GM23248 (cell line): Measurements from ENCODE around the gene GPR42. TPM values are rescaled to one million over a fixed set of nuclear protein-coding genes. Genes with fewer than 3 reads are reported as not detected.

Experiments
- DNase-seq: peaks from one replicate; pipeline ENCODE4 v3.0.0-alpha.2; 2015
- H2AFZ ChIP-seq: fragments of 200-600 bp; sonication (generic); 2 replicates; pipeline ENCODE4 v1.6.1; 2016; ENCODE audit warnings: antibody characterized with exemption
- H3F3A ChIP-seq: fragments of 200-600 bp; sonication (generic); 2 replicates; pipeline ENCODE4 v1.6.1; 2016; ENCODE audit warnings: mild to moderate bottlenecking, antibody characterized with exemption, mixed run types; ENCODE audit not compliant: insufficient read depth
- H3K27ac ChIP-seq: fragments of 200-600 bp; sonication (generic); 2 replicates; pipeline ENCODE4 v1.5.1; 2016; ENCODE audit warnings: mild to moderate bottlenecking
- H3K27me3 ChIP-seq: fragments of 200-600 bp; sonication (generic); replicated peaks from 2 replicates; pipeline ENCODE4 v1.6.1; 2016; ENCODE audit warnings: mild to moderate bottlenecking; ENCODE audit not compliant: insufficient read depth
- H3K36me3 ChIP-seq: fragments of 200-600 bp; sonication (generic); 2 replicates; pipeline ENCODE4 v1.6.1; 2016; ENCODE audit warnings: low read depth, mild to moderate bottlenecking
- H3K4me1 ChIP-seq: fragments of 200-600 bp; sonication (generic); 2 replicates; pipeline ENCODE4 v1.6.1; 2016; ENCODE audit warnings: mild to moderate bottlenecking; ENCODE audit not compliant: insufficient read depth
- H3K4me2 ChIP-seq: fragments of 200-600 bp; sonication (generic); one replicate; pipeline ENCODE4 v1.6.1; 2016; ENCODE audit warnings: mild to moderate bottlenecking; ENCODE audit not compliant: unreplicated experiment
- H3K4me3 ChIP-seq: fragments of 200-600 bp; sonication (generic); 2 replicates; pipeline ENCODE4 v1.5.1; 2016; ENCODE audit warnings: mild to moderate bottlenecking
- H3K79me2 ChIP-seq: fragments of 200-600 bp; sonication (generic); 2 replicates; pipeline ENCODE4 v1.6.1; 2016; ENCODE audit warnings: mild to moderate bottlenecking; ENCODE audit not compliant: insufficient read depth
- H3K9ac ChIP-seq: fragments of 200-600 bp; sonication (generic); 2 replicates; pipeline ENCODE4 v1.6.1; 2016; ENCODE audit warnings: mild to moderate bottlenecking
- H3K9me2 ChIP-seq: fragments of 200-600 bp; sonication (generic); 2 replicates; pipeline ENCODE4 v1.6.1; 2016; ENCODE audit warnings: mixed run types, mild to moderate bottlenecking, moderate library complexity; ENCODE audit not compliant: insufficient read depth
- H3K9me3 ChIP-seq: fragments of 200-600 bp; sonication (generic); one replicate; pipeline ENCODE4 v1.6.1; 2017; ENCODE audit warnings: low read depth
- H4K20me1 ChIP-seq: fragments of 200-600 bp; sonication (generic); 2 replicates; pipeline ENCODE4 v1.6.0; 2016; ENCODE audit not compliant: insufficient read depth
- EZH2 ChIP-seq: fragments of 200-600 bp; sonication (generic); IDR thresholded peaks from 2 replicates; pipeline ENCODE4 v1.6.1; 2018; ENCODE audit warnings: antibody characterized with exemption, mild to moderate bottlenecking; ENCODE audit not compliant: insufficient read depth, poor library complexity, severe bottlenecking
- EZH2phosphoT487 ChIP-seq: fragments of 200-600 bp; sonication (generic); IDR thresholded peaks from 2 replicates; pipeline ENCODE4 v1.6.1; 2018; ENCODE audit warnings: antibody characterized with exemption, moderate library complexity, mild to moderate bottlenecking, low read depth; ENCODE audit not compliant: insufficient read depth
- WGBS, 2 experiments: methylation state at CpG; one replicate each; pipeline ENCODE4 v1.1.6; 2015 to 2017; ENCODE audit warnings: low lambda C conversion rate in 2 of 2, low coverage in 1 of 2; ENCODE audit errors: missing lambda C conversion rate in 2 of 2; 5-methylcytosine and 5-hydroxymethylcytosine counted together
- in situ Hi-C: fragments of 300-500 bp; cut with MboI; formaldehyde crosslinking; loops from 2 replicates; pipeline ENCODE4 v1.15.0; 2020
- polyA plus RNA-seq: library from polyadenylated mRNA; unstranded; fragments of >200 nt; fragmentation: Nextera tagmentation; extraction: Ambion mirVana; gene quantifications from 2 replicates; pipeline ENCODE4 v1.2.1, GENCODE V29; 2016
- total RNA-seq: library from RNA; depleted of rRNA; stranded (reverse); fragments of >200 nt; shearing (Covaris generic); gene quantifications from 2 replicates; pipeline ENCODE4 v1.2.3, GENCODE V29; 2014

GPR42 gene
- total and polyA plus RNA-seq, 2 experiments from 2014 or later: not detected

DNA sequence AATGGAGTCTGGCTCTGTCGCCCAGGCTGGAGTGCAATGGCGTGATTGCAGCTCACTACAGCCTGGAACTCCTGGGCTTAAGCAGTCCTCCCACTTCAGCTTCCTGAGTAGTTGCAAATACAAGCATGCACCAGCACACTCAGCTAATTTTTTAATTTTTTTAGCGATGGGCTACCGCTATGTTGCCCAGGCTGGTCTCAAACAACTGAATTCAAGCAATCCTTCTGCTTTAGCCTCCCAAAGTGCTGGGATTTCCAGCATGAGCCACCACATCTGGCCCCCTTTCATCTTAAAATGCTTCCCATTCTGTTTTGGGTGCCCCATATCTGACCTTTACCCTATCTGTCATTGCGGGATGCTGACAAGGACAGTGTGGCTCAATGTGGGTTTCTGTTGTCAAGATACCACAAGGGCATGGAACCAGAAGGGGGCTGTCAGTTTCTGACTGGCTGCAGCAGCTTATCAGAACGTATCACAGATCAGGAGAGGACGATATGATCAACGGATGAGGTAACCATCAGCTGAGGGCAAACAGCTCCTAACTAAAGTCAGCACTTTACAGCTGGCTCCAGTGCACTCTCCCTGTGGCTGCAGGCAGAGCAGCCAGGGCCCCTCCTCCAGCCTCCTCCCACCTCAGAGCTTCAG lies 32.4 kb downstream of the GPR42 start:
- in situ Hi-C loops: no loop called here
- H3K4me2 ChIP-seq: no peak overlapping the region
- H4K20me1 ChIP-seq: no peaks in the 10 kb centered on the region
- no peaks in the 10 kb centered on the region for H3K79me2 ChIP-seq
- H3K9me3 ChIP-seq: no peaks in the 10 kb centered on the region
- H3K4me1 ChIP-seq: peaks cover 6% of the 10 kb centered on the region
- H3K27ac ChIP-seq: no peak overlapping the region
- no peaks in the 10 kb centered on the region for H3K36me3 ChIP-seq
- no peak overlapping the region for H3K9ac ChIP-seq
- H3K27me3 ChIP-seq: 0 out of 2 replicates have a peak, but pooled peaks cover 4% of the 10 kb centered on the region
- no peak overlapping the region for H2AFZ ChIP-seq
- no peak overlapping the region for H3K4me3 ChIP-seq
- TF ChIP-seq EZH2phosphoT487 (no peak), EZH2 (no peak)
- no peak for DNase-seq
- WGBS, 2 experiments: 76 to 84% methylated on average over 8 of the region's 8 CpGs
- H3F3A ChIP-seq: peaks cover 5% of the 10 kb centered on the region; the same call in 1 of the 2 replicates
- no peaks in the 10 kb centered on the region for H3K9me2 ChIP-seq

GRCh38 chr19:35404879-35405622 lies 34.2 kb downstream of the GPR42 start:
- TF ChIP-seq EZH2: no peak
- TF ChIP-seq EZH2phosphoT487: no peak
- H4K20me1 ChIP-seq: no peaks in the 10 kb centered on the region
- H3F3A ChIP-seq: peaks cover 5% of the 10 kb centered on the region; the same call in 1 of the 2 replicates
- DNase-seq: peak; percentile 99
- no peak overlapping the region for H3K4me3 ChIP-seq
- no peaks in the 10 kb centered on the region for H3K36me3 ChIP-seq
- in situ Hi-C loops: no loop called here
- no peaks in the 10 kb centered on the region for H3K9me2 ChIP-seq
- H3K9me3 ChIP-seq: no peaks in the 10 kb centered on the region
- 17 to 23% methylated on average over 11 of the region's 11 CpGs for WGBS, 2 experiments
- H3K27me3 ChIP-seq: peaks cover 18% of the 10 kb centered on the region; the same call in 1 of the 2 replicates
- H3K9ac ChIP-seq: no peak overlapping the region
- H2AFZ ChIP-seq: no peak overlapping the region
- H3K79me2 ChIP-seq: no peaks in the 10 kb centered on the region
- peaks cover 6% of the 10 kb centered on the region for H3K4me1 ChIP-seq
- H3K27ac ChIP-seq: peak overlapping the region; percentile 62
- H3K4me2 ChIP-seq: peak overlapping the region; percentile 10

DNA sequence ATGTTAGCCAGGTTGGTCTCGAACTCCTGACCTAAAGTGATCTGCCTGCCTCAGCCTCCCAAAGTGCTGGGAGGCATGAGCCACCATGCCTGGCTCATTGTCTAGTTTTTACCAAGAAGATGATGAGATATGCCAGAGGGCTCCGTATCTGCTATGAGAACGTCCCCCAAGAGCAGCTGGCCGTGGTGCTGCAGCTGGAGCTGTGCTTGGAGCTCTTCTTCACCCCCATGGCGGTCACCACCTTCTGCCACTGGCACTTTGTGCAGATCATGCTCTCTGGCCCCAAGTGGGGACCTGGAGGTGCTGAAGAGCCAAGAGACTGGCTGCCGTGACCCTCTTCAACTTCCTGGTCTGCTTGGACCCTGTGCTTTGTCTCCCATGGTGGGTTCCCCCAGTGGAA lies 36.8 kb downstream of the GPR42 start:
- peaks cover 5% of the 10 kb centered on the region; the same call in 1 of the 2 replicates for H3F3A ChIP-seq
- no peaks in the 10 kb centered on the region for H3K36me3 ChIP-seq
- H3K9me2 ChIP-seq: no peaks in the 10 kb centered on the region
- no peak overlapping the region for H3K4me2 ChIP-seq
- H4K20me1 ChIP-seq: no peaks in the 10 kb centered on the region
- in situ Hi-C loops: no loop called here
- H3K79me2 ChIP-seq: no peaks in the 10 kb centered on the region
- no peaks in the 10 kb centered on the region for H3K9me3 ChIP-seq
- WGBS, 2 experiments: 56 to 58% methylated on average over 6 of the region's 6 CpGs
- H3K27me3 ChIP-seq: peaks cover 22% of the 10 kb centered on the region
- TF ChIP-seq EZH2: no peak
- TF ChIP-seq EZH2phosphoT487: no peak
- DNase-seq: no peak
- no peak overlapping the region for H3K4me3 ChIP-seq
- H3K4me1 ChIP-seq: peaks cover 6% of the 10 kb centered on the region
- no peak overlapping the region for H3K27ac ChIP-seq
- H3K9ac ChIP-seq: no peak overlapping the region
- no peak overlapping the region for H2AFZ ChIP-seq

- in situ Hi-C loops: no loop called here
- Histone ChIP-seq H3K4me3 (no peak overlapping the region), H3K9ac (no peak overlapping the region), H4K20me1 (no peaks in the 10 kb centered on the region), H3K27me3 (peaks cover 29% of the 10 kb centered on the region), H3K4me1 (peaks cover 6% of the 10 kb centered on the region), H3F3A (peaks cover 5% of the 10 kb centered on the region; the same call in 1 of the 2 replicates), H2AFZ (no peak overlapping the region), H3K9me3 (no peaks in the 10 kb centered on the region), H3K36me3 (no peaks in the 10 kb centered on the region), H3K27ac (no peak overlapping the region), H3K9me2 (no peaks in the 10 kb centered on the region), H3K4me2 (no peak overlapping the region), H3K79me2 (no peaks in the 10 kb centered on the region)
- no peak for TF ChIP-seq EZH2phosphoT487
- TF ChIP-seq EZH2: no peak
- no peak for DNase-seq
- WGBS, 2 experiments: 58 to 62% methylated on average over 13 of the region's 13 CpGs
Observed at GRCh38 chr19:35408284-35409171, 37.7 kb downstream of the GPR42 start.
